GM12878 (cell line): ENCODE results near the gene MLN.

Source experiments
- E2F4 ChIP-seq: IDR thresholded peaks from 2 replicates; pipeline ENCODE4 v1.6.1; 2012; ENCODE audit warnings: low read depth, low read length, improper control_type of control experiment
- EP300 ChIP-seq, 2 experiments: fragments of 150-350 bp in 1 of 2; IDR thresholded peaks; 2 replicates each; pipeline ENCODE4 v1.6.1; 2011 to 2012; ENCODE audit warnings: low read depth in 2 of 2, low read length in 2 of 2, borderline replicate concordance in 1 of 2, improper control_type of control experiment in 1 of 2, inconsistent platforms in 1 of 2; ENCODE audit not compliant: control insufficient read depth in 1 of 2
- SIN3A ChIP-seq: IDR thresholded peaks from 2 replicates; pipeline ENCODE4 v1.6.1; 2012; ENCODE audit warnings: low read depth, low read length, improper control_type of control experiment
- TF ChIP-seq, protein P1 (sequence below), 3 experiments: IDR thresholded peaks in 2 of 3; conservative IDR thresholded peaks in 1 of 3; 2 replicates each; pipeline ENCODE4 v1.5.1; 2011; ENCODE audit warnings: low read depth in 3 of 3, low read length in 3 of 3, mild to moderate bottlenecking in 3 of 3, control low read depth in 2 of 3, moderate library complexity in 2 of 3, inconsistent platforms in 1 of 3, mixed read lengths in 1 of 3; ENCODE audit not compliant: control insufficient read depth in 2 of 3, insufficient read depth in 1 of 3; ENCODE audit errors: extremely low read depth in 1 of 3

DNA sequence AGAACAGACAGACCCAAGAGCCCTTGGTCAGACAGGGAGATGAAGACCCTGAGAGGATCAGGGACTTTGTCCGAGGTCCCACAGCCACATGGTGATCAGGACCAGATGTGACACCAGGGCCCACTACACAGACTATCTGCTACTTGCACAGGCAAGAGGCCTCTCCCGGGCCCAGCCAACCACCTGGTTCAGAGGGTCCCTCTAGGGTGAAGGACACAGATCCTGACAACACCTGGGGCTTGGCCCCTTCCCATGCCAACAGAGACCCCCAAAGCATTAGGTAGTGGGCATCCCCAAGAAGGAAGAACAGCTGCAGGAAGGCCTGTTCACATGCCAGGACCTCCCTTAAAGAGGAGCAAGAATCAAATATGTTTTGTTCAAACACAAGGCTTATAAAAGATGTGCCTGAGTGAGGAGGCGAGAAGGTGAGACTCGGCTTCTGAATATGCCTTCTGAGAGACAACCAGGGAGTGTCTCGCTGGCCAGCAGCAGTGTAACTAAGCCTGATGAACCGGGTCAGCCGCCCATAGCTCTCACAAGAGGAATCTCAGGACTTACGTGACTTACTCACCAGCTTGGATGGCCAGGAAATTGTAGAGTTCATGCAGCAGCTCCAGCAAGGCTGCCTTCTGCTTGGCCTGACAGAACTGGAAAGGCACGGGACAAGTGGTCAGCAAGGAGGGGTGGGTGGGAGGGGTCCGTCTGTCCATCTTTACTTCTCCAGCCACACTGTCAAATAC, 19.9 kb downstream of the MLN start:
- TF ChIP-seq SIN3A (no peak), EP300 (IDR thresholded peaks at IDR 0.05; ENCODE audit: borderline replicate concordance in 1 of 2, control insufficient read depth in 1 of 2, low read depth in 2 of 2, low read length in 2 of 2) (no peak), E2F4 (no peak)
- TF ChIP-seq, protein P1, sequence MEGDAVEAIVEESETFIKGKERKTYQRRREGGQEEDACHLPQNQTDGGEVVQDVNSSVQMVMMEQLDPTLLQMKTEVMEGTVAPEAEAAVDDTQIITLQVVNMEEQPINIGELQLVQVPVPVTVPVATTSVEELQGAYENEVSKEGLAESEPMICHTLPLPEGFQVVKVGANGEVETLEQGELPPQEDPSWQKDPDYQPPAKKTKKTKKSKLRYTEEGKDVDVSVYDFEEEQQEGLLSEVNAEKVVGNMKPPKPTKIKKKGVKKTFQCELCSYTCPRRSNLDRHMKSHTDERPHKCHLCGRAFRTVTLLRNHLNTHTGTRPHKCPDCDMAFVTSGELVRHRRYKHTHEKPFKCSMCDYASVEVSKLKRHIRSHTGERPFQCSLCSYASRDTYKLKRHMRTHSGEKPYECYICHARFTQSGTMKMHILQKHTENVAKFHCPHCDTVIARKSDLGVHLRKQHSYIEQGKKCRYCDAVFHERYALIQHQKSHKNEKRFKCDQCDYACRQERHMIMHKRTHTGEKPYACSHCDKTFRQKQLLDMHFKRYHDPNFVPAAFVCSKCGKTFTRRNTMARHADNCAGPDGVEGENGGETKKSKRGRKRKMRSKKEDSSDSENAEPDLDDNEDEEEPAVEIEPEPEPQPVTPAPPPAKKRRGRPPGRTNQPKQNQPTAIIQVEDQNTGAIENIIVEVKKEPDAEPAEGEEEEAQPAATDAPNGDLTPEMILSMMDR (IDR thresholded peaks at IDR 0.05 in 2 of 3, conservative IDR thresholded peaks at IDR 0.05 in 1 of 3; ENCODE audit: control insufficient read depth in 2 of 3, extremely low read depth in 1 of 3, insufficient read depth in 1 of 3, low read depth in 3 of 3, low read length in 3 of 3), result no peak
